ENCODE data around the gene KIF21A.
"Not testable (repeated sequence)": the region's sequence is repeated elsewhere in the genome, so short reads cannot be mapped to it uniquely, and the experiment has no call there.

Gene KIF21A

DNA sequence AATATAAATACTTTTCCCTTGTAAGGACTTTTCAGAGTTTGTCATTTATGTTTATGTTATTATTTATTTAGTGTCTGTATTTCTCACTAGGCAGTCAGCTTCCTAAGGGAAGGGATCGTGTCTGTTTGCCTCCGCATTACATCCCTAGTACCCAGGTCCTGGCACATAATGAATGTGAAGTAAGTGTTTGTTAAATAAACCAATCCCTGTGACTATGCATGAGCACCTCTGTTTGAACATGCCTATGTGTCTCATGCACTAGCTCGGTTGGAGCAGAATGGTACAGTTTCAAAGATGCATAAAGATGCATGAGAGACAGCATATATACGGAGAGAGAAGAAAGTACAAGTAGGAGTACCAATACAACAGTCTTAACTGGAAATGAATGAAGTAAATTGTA is 99.3 kb downstream of the KIF21A start:
- DNase-seq: no peak

GRCh38 chr12:39341761-39342160 is 101.2 kb downstream of the KIF21A start:
- DNase-seq: no peak

DNA sequence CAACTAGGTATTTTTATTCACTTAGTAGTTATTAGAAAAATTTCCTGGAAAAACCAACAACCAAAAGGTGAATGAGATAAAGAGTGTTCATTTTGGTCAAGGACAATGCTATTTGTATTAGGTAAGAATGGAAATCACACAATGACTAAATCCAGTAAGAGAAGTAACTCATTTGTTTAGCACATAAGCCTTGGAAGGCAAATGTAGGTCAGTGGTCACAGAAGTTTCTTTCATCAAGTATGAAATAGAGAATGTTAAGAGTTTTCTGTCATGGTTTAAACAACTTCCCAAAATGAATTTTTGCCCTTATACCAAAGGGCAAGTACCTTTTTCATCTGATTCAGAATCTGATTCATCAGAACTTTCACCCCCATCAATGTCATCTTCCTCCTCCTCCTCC is 101.7 kb downstream of the KIF21A start:
- no peak for DNase-seq

DNA sequence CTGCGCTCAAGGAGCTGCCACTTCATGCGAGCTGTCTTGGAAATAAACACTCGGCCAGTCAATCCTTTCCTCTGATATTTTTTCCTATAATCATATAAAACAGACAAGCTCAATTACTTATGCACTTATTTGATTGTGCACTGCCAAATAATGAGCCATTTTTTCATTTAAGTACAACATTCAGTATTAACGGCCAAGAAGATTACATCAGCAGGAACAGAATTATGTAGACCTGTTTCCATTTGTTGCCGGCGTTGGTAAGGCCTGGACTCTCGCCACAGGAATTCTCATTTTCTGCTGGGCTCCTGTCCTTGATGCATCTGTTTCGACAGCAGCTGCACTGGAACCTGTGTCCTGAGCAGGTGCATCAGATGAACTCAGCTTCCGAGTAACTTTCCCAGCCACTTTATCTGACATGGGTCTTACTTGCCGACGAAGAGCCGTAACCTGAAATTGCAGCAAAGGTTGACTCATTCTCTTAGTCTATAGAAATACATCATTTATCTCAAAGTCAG is 110.2 kb downstream of the KIF21A start:
- no peak for DNase-seq

- no peak for DNase-seq
These were observed 111.2 kb downstream of the KIF21A start for GRCh38 chr12:39331539-39332261.

DNA sequence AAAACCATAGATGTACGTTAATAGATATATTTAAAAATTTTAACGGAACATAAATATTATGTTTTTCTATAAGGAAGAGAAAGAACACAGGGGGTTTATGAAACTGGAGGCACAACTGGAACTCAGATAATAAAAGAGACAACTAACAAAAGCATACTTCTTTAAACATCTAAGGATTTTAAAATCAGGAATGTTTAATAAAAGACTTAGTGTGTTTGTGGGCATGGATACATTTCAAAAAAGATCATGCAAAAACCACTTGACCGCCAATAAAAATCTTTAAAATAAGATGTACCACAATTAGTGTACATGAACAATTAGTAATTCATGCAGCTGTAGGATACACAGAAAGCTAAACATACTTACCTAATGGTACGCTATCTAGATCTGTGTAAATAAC is 113.0 kb downstream of the KIF21A start:
- no peak for DNase-seq

GRCh38 chr12:39329018-39329417 is 113.9 kb downstream of the KIF21A start:
- DNase-seq: no peak

GRCh38 chr12:39327965-39328364 is 115.0 kb downstream of the KIF21A start:
- DNase-seq: no peak

DNA sequence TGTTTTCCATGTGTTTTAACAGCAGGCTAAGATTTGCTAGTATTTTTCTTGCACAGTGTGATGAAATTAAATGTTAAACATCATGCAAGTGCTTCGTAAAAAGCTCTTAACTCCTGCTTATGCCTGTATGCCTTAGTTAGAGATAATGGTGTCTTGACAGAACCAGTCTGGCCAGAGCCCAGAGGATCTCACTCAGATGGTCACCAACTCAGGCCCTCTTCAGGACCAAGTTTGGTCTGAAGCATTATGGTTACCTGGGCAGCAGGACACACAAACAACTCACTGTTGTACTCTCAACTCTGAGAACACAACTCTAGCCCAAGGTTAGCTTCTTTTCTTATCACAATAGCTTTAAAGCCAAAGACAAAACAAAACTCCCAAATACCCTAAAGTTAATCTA is 115.4 kb downstream of the KIF21A start:
- no peak for DNase-seq

DNA sequence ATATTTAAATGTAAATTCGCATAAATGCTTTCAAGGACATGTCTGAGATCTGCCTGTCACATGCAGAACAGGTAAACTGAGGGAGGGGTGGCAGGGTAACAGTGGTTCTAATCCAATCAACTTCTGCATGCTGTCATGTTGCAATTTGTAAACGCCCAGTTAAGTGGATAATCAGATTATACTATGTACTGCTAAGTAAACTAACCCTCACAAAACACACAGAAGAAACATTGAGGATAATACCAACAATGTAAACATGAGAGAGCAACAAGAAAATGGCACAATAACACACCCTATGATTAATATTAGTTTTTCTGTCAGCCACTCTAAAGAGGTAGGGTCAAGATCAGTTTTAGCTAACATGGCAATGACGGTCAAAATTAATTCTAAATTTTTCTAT is 123.7 kb downstream of the KIF21A start:
- no peak for DNase-seq

GRCh38 chr12:39314547-39314946 is 128.4 kb downstream of the KIF21A start:
- no peak for DNase-seq

GRCh38 chr12:39309516-39309915 is 133.4 kb downstream of the KIF21A start:
- no peak for DNase-seq

DNA sequence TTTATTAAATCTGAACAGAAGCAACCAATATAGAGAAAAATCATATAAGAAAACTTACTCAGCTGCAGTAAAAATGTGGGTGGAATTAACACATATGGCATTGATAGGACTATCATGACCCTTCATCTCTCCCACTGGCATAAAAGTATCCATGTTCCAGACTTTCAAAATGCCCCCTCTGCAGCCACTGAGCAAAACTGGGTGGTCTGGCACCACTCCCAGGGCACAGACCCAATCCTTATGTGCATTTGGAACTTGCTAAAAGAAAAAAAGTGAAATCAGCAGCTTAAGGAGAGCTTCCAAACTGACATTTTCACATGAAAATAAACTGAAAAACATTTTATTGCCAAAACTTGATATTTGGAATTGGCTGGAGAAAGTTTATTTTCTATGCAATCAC is 141.5 kb downstream of the KIF21A start:
- DNase-seq: no peak

- DNase-seq: no peak
These were observed 142.1 kb downstream of the KIF21A start for GRCh38 chr12:39300799-39301198.

DNA sequence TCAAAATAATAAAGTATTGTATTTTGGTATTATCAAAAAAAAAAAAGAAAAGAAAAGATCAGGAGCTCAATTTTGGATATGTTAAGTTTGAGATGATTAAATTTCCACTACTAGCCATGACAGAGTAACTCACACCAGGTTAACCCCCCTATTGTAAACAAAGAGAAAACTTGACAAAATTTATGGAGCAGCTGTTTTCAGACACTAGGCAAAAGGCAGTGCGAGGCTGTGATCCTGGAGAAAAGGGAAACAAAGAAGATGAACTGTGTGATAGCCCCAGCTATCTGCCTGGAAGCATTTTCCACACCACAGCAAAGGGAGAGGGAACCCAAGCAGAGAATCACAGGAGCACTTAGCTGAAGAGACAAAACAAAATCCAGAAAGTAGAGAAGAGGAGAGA is 145.0 kb downstream of the KIF21A start:
- DNase-seq: no peak

DNA sequence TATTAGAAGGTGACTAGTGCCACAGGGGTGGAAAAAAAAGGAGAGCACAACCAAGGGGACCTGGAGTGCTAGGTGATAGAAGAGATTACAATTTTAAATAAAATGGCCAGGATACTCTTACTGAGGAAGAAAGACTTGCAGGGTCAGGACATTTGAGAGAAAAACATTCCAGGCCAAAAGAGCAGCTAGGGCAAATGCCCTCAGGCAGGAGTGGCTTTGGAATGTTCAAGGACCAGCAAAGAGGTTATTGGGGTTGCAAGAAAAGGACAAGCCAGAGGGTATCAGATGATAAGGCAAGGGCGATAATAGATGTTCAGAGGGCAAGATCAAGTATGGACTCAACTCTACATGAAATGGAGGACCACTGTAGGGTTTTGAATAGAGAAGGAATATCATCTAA is 146.4 kb downstream of the KIF21A start:
- no peak for DNase-seq

GRCh38 chr12:39295593-39295992 is 147.3 kb downstream of the KIF21A start:
- DNase-seq: not testable (repeated sequence)

DNA sequence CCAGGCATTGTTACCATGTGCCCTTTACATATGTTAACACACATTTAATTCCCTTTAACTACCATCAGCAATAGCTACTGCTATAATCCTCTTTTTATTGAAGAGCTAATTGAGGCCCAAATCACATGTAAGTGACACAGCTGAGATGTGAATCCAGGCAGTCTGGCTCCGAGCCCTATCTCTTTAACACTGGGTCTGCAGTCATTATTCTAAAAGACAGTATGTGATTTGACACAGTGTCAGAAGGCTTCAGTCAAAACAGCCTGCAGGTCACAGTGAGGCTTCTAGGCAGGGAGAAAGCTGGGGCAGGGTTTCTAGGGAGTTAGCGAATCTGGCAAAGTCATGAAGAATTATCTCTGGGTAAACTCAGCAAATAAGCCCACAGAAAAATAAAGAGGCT is 148.2 kb downstream of the KIF21A start:
- DNase-seq: no peak

DNA sequence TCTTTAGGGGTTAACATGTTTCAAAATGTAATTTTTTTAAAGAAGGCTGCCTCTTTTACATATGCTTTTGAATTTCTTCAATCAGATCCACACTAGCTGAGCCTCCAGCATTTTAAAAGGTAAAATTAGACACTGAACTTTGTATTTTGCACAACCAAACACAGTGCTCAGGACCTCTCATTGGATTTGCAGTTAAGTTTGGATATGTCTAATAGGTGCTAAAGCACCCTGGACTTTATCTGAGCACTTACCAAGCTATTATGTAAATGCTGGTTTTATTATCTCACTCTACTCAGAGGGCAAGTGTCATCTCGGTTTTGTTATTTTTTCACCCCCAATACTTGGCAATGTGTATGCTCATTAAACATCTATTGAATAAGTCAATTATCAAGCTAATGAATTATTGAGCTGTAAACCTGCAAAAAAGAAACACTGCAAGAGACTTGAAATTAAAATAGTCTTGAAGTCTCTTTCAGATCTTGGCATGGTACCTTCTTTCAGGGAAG is 150.7 kb downstream of the KIF21A start:
- DNase-seq: no peak

GRCh38 chr12:39287817-39288216 is 155.1 kb downstream of the KIF21A start:
- no peak for DNase-seq

GRCh38 chr12:39287409-39287808 is 155.5 kb downstream of the KIF21A start:
- no peak for DNase-seq

DNA sequence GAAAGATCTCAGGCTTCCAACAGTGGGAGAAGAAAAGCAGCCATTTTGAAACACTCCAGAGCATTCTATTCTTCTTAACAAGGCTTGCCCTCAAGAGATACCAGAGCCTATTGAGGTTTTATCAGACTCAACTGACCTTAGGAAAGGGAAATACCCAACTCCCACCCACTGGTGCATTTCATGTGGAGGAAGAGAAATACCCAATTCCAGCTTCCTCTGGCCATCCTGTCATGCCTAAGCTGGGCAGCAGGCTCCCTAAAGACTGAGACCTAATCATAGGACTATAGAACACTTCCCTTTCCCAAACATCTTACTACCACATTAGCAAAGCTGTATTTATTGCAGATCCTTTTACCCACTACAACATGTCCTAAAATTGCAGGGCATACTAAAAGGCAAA is 164.5 kb downstream of the KIF21A start:
- no peak for DNase-seq

- no peak for DNase-seq
These were observed 165.5 kb downstream of the KIF21A start for GRCh38 chr12:39277416-39277815.

- no peak for DNase-seq
These were observed 167.1 kb downstream of the KIF21A start for GRCh38 chr12:39275846-39276245.
